Measurements from ENCODE around the gene CLASP1. TPM values are rescaled to one million over a fixed set of nuclear protein-coding genes. Genes with fewer than 3 reads are reported as not detected.

CLASP1 gene
- total RNA-seq, 4 donors from 2014 or later: 14.1 to 110 (median 55.9) TPM

- Histone ChIP-seq H3K4me1 (no peaks in the 10 kb centered on the region), H3K9me3 (no peaks in the 10 kb centered on the region), H3K27me3 (no peaks in the 10 kb centered on the region), H3K27ac (no peak overlapping the region), H3K4me3 (no peak overlapping the region), H3K36me3 (no peaks in the 10 kb centered on the region)
- TF ChIP-seq CTCF (IDR thresholded peaks at IDR 0.05): no peak
- TF ChIP-seq POLR2A (IDR thresholded peaks at IDR 0.05): no peak
- intact Hi-C loops (cut with DNase I; ENCODE audit: low total_unique reads): no loop called here
- no peak for DNase-seq
Measured at GRCh38 chr2:121409388-121409787, 239.9 kb downstream of the CLASP1 start.

GRCh38 chr2:121408641-121409040, 240.6 kb downstream of the CLASP1 start:
- no peaks in the 10 kb centered on the region for H3K9me3 ChIP-seq
- no peak overlapping the region for H3K4me3 ChIP-seq
- no peaks in the 10 kb centered on the region for H3K4me1 ChIP-seq
- DNase-seq: no peak
- no peaks in the 10 kb centered on the region for H3K27me3 ChIP-seq
- TF ChIP-seq CTCF (IDR thresholded peaks at IDR 0.05) (no peak), POLR2A (IDR thresholded peaks at IDR 0.05) (no peak)
- no peaks in the 10 kb centered on the region for H3K36me3 ChIP-seq
- H3K27ac ChIP-seq: no peak overlapping the region
- intact Hi-C loops (cut with DNase I; ENCODE audit: low total_unique reads): no loop called here

- H3K27me3 ChIP-seq: no peaks in the 10 kb centered on the region
- no peak for TF ChIP-seq CTCF (IDR thresholded peaks at IDR 0.05)
- no peak for TF ChIP-seq POLR2A (IDR thresholded peaks at IDR 0.05)
- no peaks in the 10 kb centered on the region for H3K4me1 ChIP-seq
- intact Hi-C loops (cut with DNase I; ENCODE audit: low total_unique reads): no loop called here
- H3K36me3 ChIP-seq: no peaks in the 10 kb centered on the region
- H3K9me3 ChIP-seq: no peaks in the 10 kb centered on the region
- H3K27ac ChIP-seq: no peak overlapping the region
- DNase-seq: no peak
- H3K4me3 ChIP-seq: no peak overlapping the region
Measured at GRCh38 chr2:121405233-121405632, 244.0 kb downstream of the CLASP1 start.

GRCh38 chr2:121400201-121400600, 249.1 kb downstream of the CLASP1 start:
- Histone ChIP-seq H3K4me1 (no peaks in the 10 kb centered on the region), H3K27me3 (no peaks in the 10 kb centered on the region), H3K9me3 (no peaks in the 10 kb centered on the region), H3K36me3 (no peaks in the 10 kb centered on the region), H3K27ac (no peak overlapping the region), H3K4me3 (no peak overlapping the region)
- intact Hi-C loops (cut with DNase I; ENCODE audit: low total_unique reads): no loop called here
- DNase-seq: no peak
- TF ChIP-seq CTCF (IDR thresholded peaks at IDR 0.05) (no peak), POLR2A (IDR thresholded peaks at IDR 0.05) (no peak)

GRCh38 chr2:121398853-121399252, 250.4 kb downstream of the CLASP1 start:
- H3K4me3 ChIP-seq: no peak overlapping the region
- no peaks in the 10 kb centered on the region for H3K9me3 ChIP-seq
- intact Hi-C loops (cut with DNase I; ENCODE audit: low total_unique reads): no loop called here
- no peak overlapping the region for H3K27ac ChIP-seq
- H3K27me3 ChIP-seq: no peaks in the 10 kb centered on the region
- no peak for DNase-seq
- TF ChIP-seq CTCF (IDR thresholded peaks at IDR 0.05) (no peak), POLR2A (IDR thresholded peaks at IDR 0.05) (no peak)
- no peaks in the 10 kb centered on the region for H3K36me3 ChIP-seq
- no peaks in the 10 kb centered on the region for H3K4me1 ChIP-seq
